NCI-H446 (cell line): Measurements from ENCODE around the gene DOCK6.

Source experiments
- DNase-seq, 2 experiments: peaks; one replicate each; lab custom pipeline; 2025; lab: John Stamatoyannopoulos, UW

Gene DOCK6

DNA sequence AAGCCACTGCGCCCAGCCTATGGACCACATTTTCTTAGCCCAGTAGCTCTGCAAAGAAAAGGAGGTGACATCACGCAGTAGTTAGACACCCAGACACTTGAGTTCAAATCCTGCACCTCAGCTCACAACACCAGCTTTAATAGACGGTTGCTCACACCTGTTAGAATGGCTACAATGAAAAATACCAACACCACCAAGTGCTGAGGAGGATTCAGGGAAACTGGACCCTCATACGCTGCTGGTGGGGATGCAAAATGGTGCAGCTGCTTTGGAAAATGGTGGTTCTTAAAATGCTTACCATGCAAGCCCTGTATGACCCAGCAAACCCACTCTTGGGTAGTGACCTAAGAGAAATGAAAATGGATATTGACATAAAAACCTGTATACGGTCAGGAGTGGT is 11.7 kb upstream of the DOCK6 start:
- DNase-seq, result no peak

DNA sequence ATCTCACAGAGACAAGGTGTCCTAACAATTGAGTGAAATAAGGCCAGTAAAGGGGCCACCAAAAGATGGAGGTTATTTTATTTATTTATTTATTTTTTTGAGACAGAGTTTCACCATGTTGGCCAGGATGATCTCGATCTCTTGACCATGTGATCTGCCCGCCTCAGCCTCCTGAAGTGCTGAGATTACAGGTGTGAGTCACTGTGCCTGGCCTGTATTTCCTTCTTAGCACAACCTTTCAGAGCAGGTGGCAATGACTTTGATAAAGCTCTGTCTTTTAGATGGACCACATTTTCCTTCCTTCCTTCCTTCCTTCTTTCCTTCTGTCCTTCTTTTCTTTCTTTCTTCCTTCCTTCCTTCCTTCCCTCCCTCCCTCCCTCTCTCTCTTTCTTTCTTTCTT is 11.0 kb upstream of the DOCK6 start:
- no peak for DNase-seq

DNA sequence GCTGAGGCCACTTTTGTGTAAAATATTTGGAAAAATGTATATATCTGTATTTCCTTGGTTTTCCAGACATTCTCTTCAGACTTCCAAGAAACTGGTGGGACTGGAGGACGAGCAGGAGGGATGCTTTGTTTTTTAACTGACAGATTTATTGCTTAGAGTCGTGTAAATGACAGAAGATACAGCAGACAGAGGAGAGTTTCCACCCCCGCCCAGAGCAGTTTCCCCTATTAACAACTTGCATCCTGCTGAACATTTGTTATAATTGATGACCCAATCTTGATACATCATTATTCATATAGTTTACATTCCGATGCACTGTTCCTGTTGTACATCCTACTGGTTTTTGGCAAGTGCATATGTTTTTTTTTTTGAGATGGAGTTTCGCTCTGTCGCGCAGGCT is 7.1 kb upstream of the DOCK6 start:
- no peak for DNase-seq

DNA sequence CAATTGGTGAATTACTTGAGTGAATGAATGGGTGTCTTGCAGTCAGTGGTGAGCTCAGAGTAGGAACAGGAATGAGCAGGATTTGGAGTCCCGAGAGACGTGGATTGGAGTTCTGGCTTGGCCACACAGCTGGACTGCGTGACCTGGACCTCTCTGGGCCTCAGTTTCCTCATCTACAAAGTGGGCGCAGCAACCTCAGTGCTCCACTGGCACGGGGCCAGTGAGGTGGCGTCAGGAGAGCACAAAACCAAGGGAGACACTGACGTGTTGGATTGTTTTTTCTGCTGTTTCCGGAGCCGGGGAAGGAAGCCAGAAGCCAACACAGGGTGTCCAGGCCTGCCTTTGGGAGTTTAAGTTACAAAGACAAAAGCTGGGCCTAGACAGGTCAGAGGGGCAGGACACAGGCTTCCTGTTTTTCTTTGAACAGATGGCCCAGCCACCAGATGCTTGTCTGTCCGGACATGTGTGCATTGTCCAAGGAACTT is 6.5 kb upstream of the DOCK6 start:
- no peak for DNase-seq

DNA sequence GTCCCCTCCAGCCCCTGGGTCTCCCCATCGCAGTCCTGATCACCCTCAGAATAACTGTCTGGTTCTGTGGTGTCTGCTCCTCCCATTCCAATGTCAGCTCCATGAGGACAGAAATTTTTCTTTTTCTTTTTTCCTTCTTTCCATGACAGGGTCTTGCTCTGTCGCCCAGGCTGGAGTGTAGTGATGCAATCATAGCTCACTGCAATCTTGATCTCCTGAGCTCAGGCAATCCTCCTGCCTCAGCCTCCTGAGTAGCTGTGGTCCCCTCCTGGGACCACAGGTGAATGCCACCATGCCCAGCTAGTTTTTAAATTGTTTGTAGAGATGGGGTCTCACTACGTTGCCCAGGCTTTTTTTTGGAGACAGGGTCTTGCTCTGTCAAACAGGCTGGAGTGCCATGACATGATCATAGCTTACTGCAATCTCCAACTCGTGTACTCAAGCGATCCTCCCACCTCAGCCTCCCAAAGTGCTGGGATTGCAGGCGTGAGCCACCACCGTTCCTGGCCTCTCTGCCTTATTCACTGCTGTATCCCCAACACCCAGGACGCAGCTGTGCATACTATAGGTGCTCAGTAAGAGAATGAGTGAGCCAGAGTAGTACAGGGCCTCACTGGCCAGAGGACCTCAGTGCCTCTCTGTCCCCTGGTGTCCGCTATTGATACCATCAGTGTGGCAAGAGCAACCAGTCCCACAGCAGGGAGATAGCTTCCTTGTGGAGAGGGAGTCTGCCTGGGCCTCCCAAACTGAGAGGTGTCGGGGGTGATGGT is 5.2 kb upstream of the DOCK6 start:
- DNase-seq, result no peak

DNA sequence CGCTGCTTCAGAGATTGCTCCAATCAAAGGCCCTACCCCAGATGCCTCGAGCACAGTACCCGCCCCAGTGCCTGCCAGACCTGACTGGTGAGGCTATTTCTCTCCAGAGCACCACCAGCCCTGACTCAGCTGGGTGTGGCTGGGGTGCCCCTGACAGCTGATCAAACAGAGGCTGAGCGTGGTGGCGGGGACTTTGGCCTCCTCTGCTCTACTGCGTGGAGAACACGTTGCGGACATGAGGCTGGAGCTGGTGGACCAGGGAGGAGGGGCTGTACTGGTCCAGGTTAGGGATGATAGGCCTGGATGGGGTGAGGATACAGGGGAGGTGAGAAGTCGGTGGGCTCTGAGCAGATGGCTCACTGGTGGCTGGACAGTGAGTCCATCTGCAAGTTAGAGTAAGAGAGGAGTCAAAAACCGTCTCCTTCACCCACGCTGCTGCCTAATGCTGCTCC is 3.5 kb upstream of the DOCK6 start:
- no peak for DNase-seq

DNA sequence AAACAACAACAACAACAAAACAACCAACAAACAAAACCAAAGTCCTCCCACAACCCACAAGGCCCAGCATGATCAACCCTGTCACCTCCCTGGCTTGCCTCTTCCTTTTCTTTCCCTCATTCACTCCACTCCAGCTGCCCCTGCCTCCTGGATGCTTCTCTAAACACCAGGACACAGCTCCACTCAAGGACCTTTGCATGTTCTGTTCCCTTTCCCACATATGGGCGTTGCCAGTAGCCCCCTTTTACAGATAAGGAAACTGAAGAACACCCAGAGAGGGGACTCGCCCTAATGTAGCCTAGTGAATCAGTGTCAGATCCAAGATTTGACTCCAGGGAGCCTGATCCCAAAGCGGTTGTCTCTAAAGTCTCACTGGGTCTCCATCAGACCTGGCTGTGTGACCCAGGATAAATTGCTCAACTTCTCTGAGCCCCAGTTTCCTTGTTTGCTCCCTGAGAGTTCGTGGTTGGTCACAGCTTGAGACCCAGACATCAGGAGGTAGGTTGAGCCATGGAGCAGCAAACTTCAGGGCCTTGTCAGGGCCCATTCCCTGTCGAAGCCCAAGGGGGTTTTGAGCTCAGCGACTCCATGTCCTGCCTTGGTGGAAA is 3.0 kb upstream of the DOCK6 start:
- no peak for DNase-seq

DNA sequence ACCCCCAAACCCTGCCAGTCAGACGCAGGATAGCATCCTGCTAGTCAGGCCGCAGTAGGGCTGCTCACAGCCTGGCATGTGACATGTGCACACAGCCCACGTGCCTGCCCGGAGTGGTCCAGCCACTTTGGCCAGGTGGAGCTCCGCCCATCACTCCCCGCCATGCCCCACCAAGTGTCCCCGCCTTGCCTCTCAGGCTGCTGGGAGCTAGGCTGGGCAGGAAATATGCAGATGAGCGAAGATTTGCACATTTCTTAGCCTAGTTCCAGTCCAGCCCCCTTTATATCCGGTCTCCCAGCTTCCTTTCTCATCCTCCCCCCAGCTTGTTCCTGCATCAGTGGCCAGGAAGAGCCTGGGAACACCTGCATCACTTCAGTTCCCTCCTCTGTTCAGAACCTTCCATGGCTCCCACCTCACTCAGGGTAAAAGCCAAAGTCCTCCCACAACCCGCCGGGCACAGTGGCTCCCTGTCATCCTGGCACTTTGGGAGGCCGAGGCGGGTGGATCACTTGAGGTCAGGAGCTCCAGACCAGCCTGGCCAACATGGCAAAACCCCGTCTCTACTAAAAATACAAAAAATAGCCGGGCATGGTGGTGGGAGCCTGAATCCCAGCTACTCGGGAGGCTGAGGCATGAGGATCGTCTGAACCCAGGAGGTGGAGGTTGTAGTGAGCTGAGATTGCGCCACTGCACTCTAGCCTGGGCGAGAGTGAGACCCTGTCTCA is 2.3 kb upstream of the DOCK6 start:
- DNase-seq, result no peak

DNA sequence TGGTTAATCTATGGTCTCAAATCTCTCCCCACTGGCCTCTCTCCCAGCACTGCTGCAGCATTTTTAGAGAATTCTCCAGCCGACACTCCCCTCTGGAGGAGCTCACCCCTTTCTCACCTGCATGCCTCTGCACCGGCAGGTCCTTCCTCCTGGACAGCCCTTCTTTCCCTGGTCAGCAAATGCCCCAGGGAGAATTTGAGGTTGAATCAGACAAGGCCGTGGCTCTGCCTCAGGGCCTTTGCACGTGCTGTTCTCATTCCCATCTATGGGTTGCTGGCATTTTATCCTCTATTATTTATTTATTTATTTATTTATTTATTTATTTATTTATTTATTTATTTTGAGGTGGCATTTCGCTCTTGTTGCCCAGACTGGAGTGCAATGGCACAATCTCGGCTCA is 1.4 kb upstream of the DOCK6 start:
- DNase-seq, result no peak

DNA sequence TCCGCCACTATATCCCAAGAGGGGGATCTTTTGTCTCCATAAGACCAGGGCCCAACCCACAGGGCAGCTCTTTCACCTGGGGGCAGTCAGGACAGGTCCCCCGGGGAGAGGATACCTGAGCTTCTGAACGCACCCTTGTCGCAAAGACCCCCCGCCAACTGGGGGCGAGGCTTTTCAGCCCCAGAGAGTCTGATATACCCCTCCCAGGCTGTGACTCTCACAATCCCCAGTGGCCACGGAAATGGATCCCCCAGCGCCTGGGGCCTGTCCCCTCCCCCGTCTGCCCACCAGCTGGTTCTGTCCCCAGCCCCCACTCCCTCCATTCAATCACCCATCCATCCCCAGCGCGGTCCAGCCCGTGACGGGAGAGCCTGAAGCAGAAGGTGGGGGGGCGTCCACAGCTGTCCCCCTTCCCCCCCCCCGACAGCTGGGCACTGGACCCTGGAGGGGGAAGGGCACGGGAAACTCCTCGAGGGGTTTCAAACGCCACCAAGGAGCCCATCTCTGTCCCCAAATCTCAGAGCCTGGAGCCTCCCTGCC is 823 bp downstream of the DOCK6 start:
- DNase-seq, result no peak

DNA sequence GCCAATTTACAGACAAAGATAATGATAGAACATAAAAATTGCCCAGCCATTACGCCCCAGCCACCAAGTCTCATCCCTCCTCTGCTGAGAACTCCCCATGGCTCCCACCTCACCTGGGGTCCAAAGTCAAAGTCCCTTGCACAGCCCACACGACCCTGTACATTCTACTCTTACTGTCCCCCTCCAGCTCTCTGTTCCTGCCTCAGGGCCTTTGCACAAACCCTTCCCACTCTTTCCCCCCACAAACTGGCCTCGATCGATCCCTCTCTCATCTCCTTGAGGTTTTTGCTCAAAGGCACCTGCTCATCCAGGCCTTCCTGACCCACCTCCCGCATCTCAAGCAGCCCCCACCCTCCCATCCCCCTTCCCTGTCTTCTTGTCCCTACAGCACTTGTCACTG is 1.3 kb downstream of the DOCK6 start:
- DNase-seq, result no peak

DNA sequence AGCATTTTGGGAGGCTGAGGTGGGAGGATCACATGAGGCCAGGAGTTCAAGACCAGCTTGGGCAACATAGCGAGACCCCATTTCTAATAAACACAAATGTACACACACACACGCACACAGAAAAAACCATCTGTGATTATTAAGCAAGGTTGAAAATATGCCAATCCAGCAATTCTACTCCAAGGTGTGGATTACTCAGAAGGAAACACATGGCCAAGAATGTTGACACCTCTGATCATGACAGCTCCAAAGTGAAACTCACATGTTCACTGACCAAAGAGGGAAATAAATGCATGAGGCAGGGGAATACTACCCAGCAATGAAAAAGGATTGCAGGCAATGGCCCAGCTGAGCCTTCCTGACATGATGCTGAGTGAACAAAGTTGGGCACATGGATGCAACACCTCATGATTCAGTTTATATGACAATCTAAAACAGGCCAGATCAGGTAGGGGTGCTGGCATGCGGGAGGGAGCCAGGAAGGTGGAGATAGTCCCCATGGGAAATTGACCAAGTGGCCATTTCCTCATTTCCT is 4.4 kb downstream of the DOCK6 start:
- no peak for DNase-seq

DNA sequence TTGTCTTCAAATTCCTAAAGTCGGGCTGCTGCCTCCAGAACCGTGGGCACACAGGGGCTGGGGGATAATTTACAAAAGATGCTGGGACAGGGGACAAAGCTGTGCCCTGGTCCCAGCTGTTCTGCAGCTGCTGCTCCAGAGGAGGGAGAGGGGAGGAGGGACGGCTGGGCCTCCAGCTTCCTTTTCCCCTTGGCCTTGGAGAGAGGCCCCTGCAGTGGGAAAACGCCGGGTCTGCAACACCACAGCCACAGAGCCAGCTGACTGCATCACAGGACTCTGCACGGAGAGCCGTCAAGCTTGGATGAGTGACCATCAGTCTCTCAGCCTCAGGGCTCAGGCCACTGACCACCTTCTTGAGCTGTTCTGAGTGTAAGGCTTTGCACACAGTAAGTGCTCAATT is 6.1 kb downstream of the DOCK6 start:
- no peak for DNase-seq

DNA sequence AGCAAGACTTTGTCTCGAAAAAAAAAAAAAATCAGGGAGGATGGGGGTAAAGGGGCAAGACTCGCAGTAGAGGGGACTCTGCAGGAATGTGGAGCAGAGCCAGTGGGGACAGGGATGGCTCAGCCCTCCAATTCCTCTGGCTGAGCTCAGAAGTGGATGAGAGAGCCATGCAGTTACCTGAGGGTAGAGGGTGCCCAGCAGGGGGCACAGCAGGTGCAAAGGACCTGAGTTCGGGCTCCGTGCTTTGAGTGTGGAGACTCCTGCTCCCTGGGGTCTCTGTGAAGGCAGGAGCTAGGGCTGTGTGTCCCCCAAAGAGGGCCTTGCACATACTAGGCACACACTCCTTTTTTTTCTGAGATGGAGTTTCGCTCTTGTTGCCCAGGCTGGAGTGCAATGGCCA is 7.7 kb downstream of the DOCK6 start:
- no peak for DNase-seq

DNA sequence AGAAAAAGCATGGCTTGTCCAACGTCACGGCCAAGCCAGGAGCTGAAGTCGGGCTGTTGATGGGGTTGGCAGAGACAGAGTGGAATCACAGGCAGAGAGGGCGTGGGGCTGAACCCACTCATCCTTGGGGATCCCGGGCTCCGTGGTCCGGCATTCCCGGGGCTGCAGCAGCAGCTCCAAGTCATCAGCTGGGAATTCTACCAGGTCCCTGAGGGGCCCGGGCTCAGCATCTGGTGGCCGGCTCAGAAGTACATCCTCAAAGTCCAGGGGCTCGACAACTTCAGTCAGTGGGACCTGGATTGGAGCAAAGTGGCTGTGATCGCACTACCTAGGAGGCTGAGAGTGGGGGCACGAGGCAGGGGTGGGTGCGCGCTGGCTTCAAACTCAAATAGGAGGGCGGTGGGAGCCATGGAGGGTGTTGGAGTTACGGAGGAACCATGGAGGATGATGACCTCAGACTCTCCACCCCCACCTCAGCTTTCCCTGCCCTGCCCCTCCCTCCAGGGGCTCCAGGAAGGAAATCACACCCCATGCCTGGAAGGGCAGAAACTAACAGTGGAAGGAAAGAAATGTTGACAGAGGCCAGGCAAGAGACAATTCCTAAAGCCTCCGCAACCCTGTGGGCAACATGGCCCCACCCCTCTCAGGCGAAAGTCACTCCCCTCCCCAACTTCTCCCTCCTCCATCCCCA is 9.5 kb downstream of the DOCK6 start:
- DNase-seq, result no peak

DNA sequence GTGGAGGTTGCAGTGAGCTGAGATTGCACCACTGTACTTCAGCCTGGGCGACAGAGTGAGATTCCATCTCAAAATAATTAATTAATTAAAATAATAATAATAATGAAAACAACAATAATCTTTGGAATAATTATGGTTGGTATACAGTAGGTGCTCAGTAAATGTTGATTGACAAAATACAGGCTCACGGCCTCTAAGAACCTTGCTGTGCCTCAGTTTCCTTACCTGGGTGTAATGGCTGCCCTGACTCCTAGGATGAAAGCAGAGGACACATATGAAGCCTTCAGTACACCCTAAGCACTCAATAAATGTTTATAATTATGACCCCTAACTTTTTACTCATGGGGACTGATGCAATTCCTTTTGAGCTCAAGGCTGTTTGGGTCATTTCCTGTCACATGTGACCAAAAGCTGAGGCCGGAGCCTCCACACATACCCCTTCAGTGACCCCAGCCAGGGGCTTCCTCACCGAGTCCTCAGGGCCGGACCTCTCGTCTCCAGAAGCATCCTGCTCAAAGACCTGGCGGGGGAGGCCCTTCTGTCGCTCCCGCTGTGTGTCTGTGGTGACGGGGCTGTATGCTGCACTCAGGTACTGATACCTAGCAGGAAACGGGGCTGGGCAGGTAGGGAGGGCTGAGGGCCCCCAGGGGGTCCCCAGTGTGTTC is 10.5 kb downstream of the DOCK6 start:
- DNase-seq, result no peak

DNA sequence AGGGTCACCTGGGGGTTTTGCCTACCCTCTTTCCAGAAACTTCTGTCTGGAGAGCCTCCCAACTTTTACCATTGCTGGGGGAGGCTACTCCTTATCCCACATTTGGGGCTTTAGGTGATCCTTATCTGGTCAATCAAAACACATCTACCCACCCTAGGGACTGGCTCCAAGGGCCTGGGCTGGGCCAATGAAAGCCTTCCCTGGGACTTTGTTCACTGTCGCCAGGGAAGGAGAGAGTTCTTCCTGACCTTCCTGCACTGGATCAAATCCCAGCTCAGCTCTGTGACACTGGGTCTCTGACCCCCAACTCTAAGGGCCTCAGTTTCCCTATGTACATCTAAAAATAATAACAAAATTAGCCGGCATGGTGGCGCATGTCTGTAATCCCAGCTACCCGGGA is 11.1 kb downstream of the DOCK6 start:
- no peak for DNase-seq

DNA sequence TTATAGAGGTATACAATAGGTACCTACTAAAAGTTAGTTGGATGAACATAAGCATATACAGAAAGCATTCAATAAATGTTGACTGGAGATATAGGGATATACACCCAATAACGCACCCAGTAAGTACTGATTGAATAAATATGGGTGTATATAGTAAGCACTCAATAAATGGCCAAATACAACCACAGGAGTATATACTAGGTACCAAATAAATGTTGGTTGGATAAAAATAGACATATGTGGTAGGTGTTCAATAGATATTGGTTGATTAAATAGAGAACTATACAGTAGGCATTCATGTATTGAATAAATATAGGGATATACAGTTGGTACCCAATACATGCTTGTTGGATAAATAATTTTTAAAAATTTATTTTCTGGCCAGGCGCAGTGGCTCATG is 13.5 kb downstream of the DOCK6 start:
- no peak for DNase-seq

DNA sequence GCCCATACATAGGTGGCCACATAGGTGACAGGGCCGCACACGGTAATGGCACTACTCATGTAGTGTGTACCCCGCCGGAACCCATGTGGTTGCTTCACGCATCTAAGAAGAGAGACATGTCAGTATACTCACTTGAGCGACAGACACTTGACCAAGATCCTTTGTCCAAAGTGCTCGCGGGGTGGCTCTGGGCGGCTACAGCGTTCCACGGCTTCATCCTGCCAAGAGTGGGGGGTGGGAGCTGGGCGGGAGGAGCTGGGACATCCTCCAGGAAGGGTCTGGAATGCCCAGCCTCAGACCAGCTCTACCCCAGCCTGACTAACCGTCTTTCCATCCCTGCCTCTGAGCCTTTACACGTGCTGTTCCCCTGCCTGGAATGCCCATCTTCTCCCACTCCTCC is 14.4 kb downstream of the DOCK6 start:
- DNase-seq, result no peak

DNA sequence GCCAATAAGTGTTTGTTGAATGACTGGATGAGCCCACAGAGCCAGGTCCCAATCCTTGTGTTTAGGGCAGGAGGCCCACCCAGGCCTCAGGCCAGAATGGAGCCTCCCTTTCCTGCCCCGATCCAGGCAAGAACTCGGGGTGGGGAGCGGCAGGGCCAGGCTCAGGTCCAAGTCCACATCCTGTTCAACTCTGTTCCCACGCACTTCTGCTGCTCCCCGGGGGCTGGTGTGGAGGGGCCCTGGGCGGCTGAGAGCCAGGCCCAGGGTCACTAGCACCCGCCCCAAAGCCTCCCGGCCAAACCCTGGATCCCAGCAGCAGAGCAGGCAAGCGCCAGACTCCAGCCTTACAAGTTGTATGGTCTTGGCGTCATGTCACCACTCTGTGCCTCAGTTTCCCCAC is 14.9 kb downstream of the DOCK6 start:
- DNase-seq, result no peak

DNA sequence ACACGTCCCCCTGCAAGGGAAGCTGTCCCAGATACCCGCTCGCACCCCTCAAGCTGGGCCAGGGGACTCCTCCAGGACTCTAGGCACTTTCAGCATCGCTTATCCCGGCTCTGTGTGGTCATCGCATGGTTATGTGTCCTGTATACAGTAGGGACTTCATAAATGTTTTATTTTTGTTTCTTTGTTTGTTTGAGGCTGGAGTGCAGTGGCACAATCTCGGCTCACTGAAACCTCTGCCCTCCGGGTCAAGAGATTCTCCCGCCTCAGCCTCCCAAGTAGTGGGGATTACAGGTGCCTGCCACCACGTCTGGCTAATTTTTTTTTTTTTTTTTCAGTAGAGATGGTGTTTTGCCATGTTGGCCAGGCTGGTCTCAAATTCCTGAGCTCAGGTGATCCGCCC is 15.4 kb downstream of the DOCK6 start:
- DNase-seq, result no peak
